ENCODE data around the gene PHACTR4. TPM values are rescaled to one million over a fixed set of nuclear protein-coding genes. Genes with fewer than 3 reads are reported as not detected.

Gene PHACTR4
- total and polyA plus RNA-seq, 10 of the 15 experiments (the other 5 are each of a cell fraction or from before 2014, with no cell fraction given): 8.9 to 34.2 (median 12.5) TPM

GRCh38 chr1:28369371-28370238, at the start of gene PHACTR4 (continued):
- TF ChIP-seq MYC (IDR thresholded peaks at IDR 0.05; ENCODE audit: insufficient read depth, insufficient read length, insufficient replicate concordance, low read length, severe bottlenecking) (peak; percentile 9), ZNF217 (IDR thresholded peaks at IDR 0.05) (no peak; the same call in 1 of the 2 replicates), USF2 (IDR thresholded peaks at IDR 0.05; ENCODE audit: borderline replicate concordance, low read depth, low read length) (no peak), ZSCAN29 (IDR thresholded peaks at IDR 0.05) (no peak), KDM1A (IDR thresholded peaks at IDR 0.05; ENCODE audit: borderline replicate concordance) (no peak), TARDBP (IDR thresholded peaks at IDR 0.05; ENCODE audit: borderline replicate concordance) (peak; percentile 66; the same call in 1 of the 2 replicates)

GRCh38 chr1:28322194-28322593, 47.3 kb upstream of the PHACTR4 start:
- DNase-seq (ENCODE audit: low read depth, low spot score) (peak; percentile 48), FAIRE-seq (no peak), ATAC-seq (peak; percentile 81)
- Histone ChIP-seq H3K9ac (ENCODE audit: control insufficient read depth, insufficient read depth, low read length) (no peak overlapping the region), H3K9me3 (replicated peaks; ENCODE audit: control insufficient read depth, insufficient read depth, low read length) (no peaks in the 10 kb centered on the region), H3K4me2 (ENCODE audit: control insufficient read depth, insufficient read depth) (no peak overlapping the region), H3K4me1 (ENCODE audit: control insufficient read depth, insufficient read depth, low read length) (0 out of 2 replicates have a peak, but pooled peaks cover 2% of the 10 kb centered on the region), H2AFZ (ENCODE audit: control insufficient read depth, low read depth, low read length) (no peak overlapping the region), H3K27ac (ENCODE audit: control insufficient read depth, insufficient read depth) (no peak overlapping the region), H3K79me2 (ENCODE audit: control insufficient read depth, insufficient read depth, low read length) (no peaks in the 10 kb centered on the region), H3K27me3 (replicated peaks in 1 of 2; ENCODE audit: control insufficient read depth in 2 of 2, insufficient read depth in 2 of 2, low read length in 1 of 2) (no peaks in the 10 kb centered on the region), H3K4me3 (no peak overlapping the region), H3K36me3 (ENCODE audit: control insufficient read depth in 2 of 2, insufficient read depth in 2 of 2, low read length in 1 of 2) (no peaks in the 10 kb centered on the region), H4K20me1 (ENCODE audit: control insufficient read depth, insufficient read depth) (no peaks in the 10 kb centered on the region)
- no TSS peak for BruUV-seq (replicated peaks)
- peak; percentile 91 for TF ChIP-seq PKNOX1 (IDR thresholded peaks at IDR 0.05)
- TF ChIP-seq PBX3 (IDR thresholded peaks at IDR 0.05; ENCODE audit: insufficient replicate concordance, low read depth, low read length): peak; percentile 67
- no peak for TF ChIP-seq KDM1A (IDR thresholded peaks at IDR 0.05; ENCODE audit: borderline replicate concordance)
- TF ChIP-seq IKZF2 (IDR thresholded peaks at IDR 0.05): no peak
- ChIA-PET SMC1A (ENCODE audit: uncharacterized antibody, unreplicated experiment) (interaction anchor here (0.7 to 1.7 kb wide), 3 partner anchors 9 to 73 kb away, joined by 3 to 7 read pairs (median 3); no protein-coding TSS in a partner anchor), RAD21 (ENCODE audit: unreplicated experiment) (interaction anchor here (1.6 kb wide), 1 partner anchor 32 kb away, joined by 5 read pairs; no protein-coding TSS in a partner anchor), CTCF (interaction anchor here (1.1 to 1.4 kb wide), 2 partner anchors 46 to 73 kb away, joined by 3 to 6 read pairs; no protein-coding TSS in a partner anchor), POLR2A (interaction anchor here (0.6 kb wide), 2 partner anchors 15 to 321 kb away, joined by 3 read pairs; no protein-coding TSS in a partner anchor)
- WGBS (ENCODE audit: insufficient coverage, insufficient replicate concordance, low lambda C conversion rate, missing lambda C conversion rate): 70% methylated on average over 3 of the region's 3 CpGs
- in situ Hi-C loops (cut with MboI) (no loop called here), intact Hi-C loops (cut with micrococcal nuclease; ENCODE audit: unreplicated experiment) (no loop called here)
